Mucosa of rectum (tissue), 2 donors: ENCODE data around the gene CDHR3.
"Not testable (repeated sequence)": the region's sequence is repeated elsewhere in the genome, so short reads cannot be mapped to it uniquely, and the experiment has no call there.

Experiments used
- H3K27ac ChIP-seq, 2 donors: one replicate each; pipeline ENCODE4 v1.7.0; 2013; ENCODE audit warnings: inconsistent platforms in 2 of 2, low read depth in 2 of 2, low read length in 2 of 2
- H3K27me3 ChIP-seq, 2 donors: one replicate each; pipeline ENCODE4 v1.7.0; 2013; ENCODE audit warnings: low read length in 2 of 2; ENCODE audit not compliant: control insufficient read depth in 2 of 2, insufficient read depth in 2 of 2
- H3K36me3 ChIP-seq, 2 donors: one replicate each; pipeline ENCODE4 v1.7.0; 2013; ENCODE audit warnings: low read length in 2 of 2; ENCODE audit not compliant: control insufficient read depth in 2 of 2, insufficient read depth in 2 of 2
- H3K4me1 ChIP-seq, 2 donors: one replicate each; pipeline ENCODE4 v1.7.0; 2013; ENCODE audit warnings: low read length in 2 of 2, mild to moderate bottlenecking in 1 of 2; ENCODE audit not compliant: control insufficient read depth in 2 of 2, insufficient read depth in 2 of 2
- H3K4me3 ChIP-seq, 2 donors: one replicate each; pipeline ENCODE4 v1.7.0; 2013; ENCODE audit warnings: low read length in 2 of 2
- H3K9ac ChIP-seq, 2 donors: one replicate each; pipeline ENCODE4 v1.7.0; 2013; ENCODE audit warnings: low read length in 2 of 2, low read depth in 1 of 2, mild to moderate bottlenecking in 1 of 2
- H3K9me3 ChIP-seq, 2 donors: one replicate each; pipeline ENCODE4 v1.7.0; 2013; ENCODE audit warnings: low read length in 2 of 2; ENCODE audit not compliant: control insufficient read depth in 2 of 2
- donor health status: healthy.
- donor health status: Normal muscosa, but diverticular disease.

Gene CDHR3

GRCh38 chr7:105979405-105979804, 16.3 kb downstream of the CDHR3 start:
- no peaks in the 10 kb centered on the region for H3K9me3 ChIP-seq
- H3K27ac ChIP-seq, result no peak overlapping the region
- no peak overlapping the region for H3K4me3 ChIP-seq

GRCh38 chr7:105980645-105981396, 17.8 kb downstream of the CDHR3 start:
- H3K4me3 ChIP-seq, result no peak overlapping the region
- H3K27ac ChIP-seq, result no peak overlapping the region
- H3K36me3 ChIP-seq, result no peaks in the 10 kb centered on the region
- no peaks in the 10 kb centered on the region for H3K4me1 ChIP-seq
- no peak overlapping the region for H3K9ac ChIP-seq
- no peaks in the 10 kb centered on the region for H3K27me3 ChIP-seq
- H3K9me3 ChIP-seq, result no peaks in the 10 kb centered on the region

More at GRCh38 chr7:105979405-105979804, 16.3 kb downstream of the CDHR3 start:
- Histone ChIP-seq H3K36me3 (no peaks in the 10 kb centered on the region), H3K9ac (no peak overlapping the region), H3K4me1 (no peaks in the 10 kb centered on the region), H3K27me3 (no peaks in the 10 kb centered on the region)

GRCh38 chr7:105982388-105982787, 19.3 kb downstream of the CDHR3 start:
- Histone ChIP-seq H3K9ac (no peak overlapping the region), H3K4me1 (no peaks in the 10 kb centered on the region), H3K36me3 (no peaks in the 10 kb centered on the region), H3K27me3 (peaks cover 0 to under 1% of the 10 kb centered on the region in 2 donors), H3K27ac (no peak overlapping the region), H3K4me3 (no peak overlapping the region), H3K9me3 (no peaks in the 10 kb centered on the region)

- not testable (repeated sequence) for H3K9ac ChIP-seq, H3K4me1 ChIP-seq, H3K4me3 ChIP-seq, H3K27me3 ChIP-seq, H3K27ac ChIP-seq, H3K36me3 ChIP-seq, H3K9me3 ChIP-seq
Measured at GRCh38 chr7:105984808-105985207, 21.7 kb downstream of the CDHR3 start.

GRCh38 chr7:105985229-105985628, 22.2 kb downstream of the CDHR3 start:
- Histone ChIP-seq H3K27me3 (peaks cover 0 to 2% of the 10 kb centered on the region in 2 donors), H3K9ac (no peak overlapping the region), H3K9me3 (no peaks in the 10 kb centered on the region), H3K36me3 (no peaks in the 10 kb centered on the region), H3K4me1 (no peaks in the 10 kb centered on the region), H3K27ac (no peak overlapping the region), H3K4me3 (no peak overlapping the region)

- Histone ChIP-seq H3K4me3 (no peak overlapping the region), H3K9me3 (no peaks in the 10 kb centered on the region), H3K27me3 (peaks cover 0 to 2% of the 10 kb centered on the region in 2 donors), H3K36me3 (no peaks in the 10 kb centered on the region), H3K9ac (no peak overlapping the region), H3K4me1 (no peaks in the 10 kb centered on the region), H3K27ac (no peak overlapping the region)
Measured at GRCh38 chr7:105985672-105986215, 22.7 kb downstream of the CDHR3 start.

- H3K4me1 ChIP-seq, result no peaks in the 10 kb centered on the region
- H3K9me3 ChIP-seq, result no peaks in the 10 kb centered on the region
Measured at GRCh38 chr7:105987046-105987445, 24.0 kb downstream of the CDHR3 start.

GRCh38 chr7:105988276-105988675, 25.2 kb downstream of the CDHR3 start:
- no peak overlapping the region for H3K27ac ChIP-seq
- H3K36me3 ChIP-seq, result no peaks in the 10 kb centered on the region
- peaks cover 0 to 2% of the 10 kb centered on the region in 2 donors for H3K27me3 ChIP-seq
- no peaks in the 10 kb centered on the region for H3K9me3 ChIP-seq
- no peak overlapping the region for H3K4me3 ChIP-seq
- H3K9ac ChIP-seq, result no peak overlapping the region
- no peaks in the 10 kb centered on the region for H3K4me1 ChIP-seq

More at GRCh38 chr7:105987046-105987445, 24.0 kb downstream of the CDHR3 start:
- no peak overlapping the region for H3K4me3 ChIP-seq
- H3K36me3 ChIP-seq, result no peaks in the 10 kb centered on the region
- H3K27me3 ChIP-seq, result peaks cover 0 to 2% of the 10 kb centered on the region in 2 donors
- H3K9ac ChIP-seq, result no peak overlapping the region
- H3K27ac ChIP-seq, result no peak overlapping the region

GRCh38 chr7:105989191-105989590, 26.1 kb downstream of the CDHR3 start:
- Histone ChIP-seq H3K27me3 (peaks cover 0 to 2% of the 10 kb centered on the region in 2 donors), H3K27ac (no peak overlapping the region), H3K36me3 (no peaks in the 10 kb centered on the region), H3K4me1 (no peaks in the 10 kb centered on the region), H3K9me3 (no peaks in the 10 kb centered on the region), H3K4me3 (no peak overlapping the region), H3K9ac (no peak overlapping the region)

- Histone ChIP-seq H3K4me1 (no peaks in the 10 kb centered on the region), H3K27me3 (peaks cover 0 to 2% of the 10 kb centered on the region in 2 donors), H3K4me3 (no peak overlapping the region), H3K36me3 (no peaks in the 10 kb centered on the region), H3K9ac (no peak overlapping the region), H3K27ac (no peak overlapping the region), H3K9me3 (no peaks in the 10 kb centered on the region)
Measured at GRCh38 chr7:105989686-105990085, 26.6 kb downstream of the CDHR3 start.
